Measurements from ENCODE around the gene C16orf90.

GRCh38 chr16:3501783-3502400 lies 6.6 kb upstream of the C16orf90 start:
- no peak for TF ChIP-seq CTCF (IDR thresholded peaks at IDR 0.05)
- no peak for TF ChIP-seq POLR2A (IDR thresholded peaks at IDR 0.05)

Measured in thyroid gland (tissue), 4 donors.